ENCODE measurements around the gene CCDC152. TPM values are rescaled to one million over a fixed set of nuclear protein-coding genes. Genes with fewer than 3 reads are reported as not detected.

The CCDC152 gene
- total and polyA plus RNA-seq, 4 donors, result 0.65 to 1.8 (median 1.1) TPM

DNA sequence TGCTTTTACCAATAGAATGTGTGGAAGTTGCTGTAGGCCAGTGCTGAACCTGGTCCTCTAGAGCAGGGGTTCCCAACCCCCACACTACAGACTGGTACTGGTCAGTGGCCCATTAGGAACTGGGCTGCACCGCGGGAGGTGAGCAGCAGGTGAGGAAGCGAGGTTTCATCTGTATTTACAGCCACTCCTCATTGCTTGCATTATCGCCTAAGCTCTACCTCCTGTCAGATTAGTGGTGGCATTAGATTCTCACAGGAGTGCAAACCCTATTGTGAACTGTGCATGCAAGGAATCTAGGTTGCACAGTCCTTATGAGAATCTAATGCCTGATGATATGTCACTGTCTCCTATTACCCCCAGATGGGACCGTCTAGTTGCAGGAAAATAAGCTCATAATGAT, 6.1 kb upstream of the CCDC152 start:
- no peaks in the 10 kb centered on the region for H3K27me3 ChIP-seq (ENCODE audit: control insufficient read depth in 3 of 3, insufficient read depth in 3 of 3, low read length in 2 of 3)
- H3K4me3 ChIP-seq, result no peak overlapping the region
- H3K4me1 ChIP-seq (ENCODE audit: control insufficient read depth in 5 of 5, insufficient read depth in 5 of 5, low read length in 5 of 5), result no peaks in the 10 kb centered on the region
- ATAC-seq (ENCODE audit: insufficient read depth, low FRiP score), result no peak
- H3K9ac ChIP-seq (ENCODE audit: insufficient read depth in 1 of 2, low read length in 2 of 2), result no peak overlapping the region
- DNase-seq, result no peak
- H3K36me3 ChIP-seq (ENCODE audit: control insufficient read depth in 4 of 4, insufficient read depth in 4 of 4, low read length in 4 of 4), result no peaks in the 10 kb centered on the region
- no peak overlapping the region for H3K27ac ChIP-seq (ENCODE audit: low read depth in 1 of 2, low read length in 1 of 2)
- H3K9me3 ChIP-seq (ENCODE audit: control insufficient read depth in 4 of 4, insufficient read depth in 3 of 4, low read length in 3 of 4), result no peaks in the 10 kb centered on the region
- no peak for TF ChIP-seq CTCF (IDR thresholded peaks at IDR 0.05; ENCODE audit: control extremely low read depth, extremely low read depth)
- 95 to 96% methylated on average over 5 of the region's 5 CpGs for WGBS, 2 donors

- Histone ChIP-seq H3K9me3 (ENCODE audit: control insufficient read depth in 4 of 4, insufficient read depth in 3 of 4, low read length in 3 of 4) (no peaks in the 10 kb centered on the region), H3K4me3 (no peak overlapping the region), H3K4me1 (ENCODE audit: control insufficient read depth in 5 of 5, insufficient read depth in 5 of 5, low read length in 5 of 5) (no peaks in the 10 kb centered on the region), H3K27ac (ENCODE audit: low read depth in 1 of 2, low read length in 1 of 2) (no peak overlapping the region), H3K27me3 (ENCODE audit: control insufficient read depth in 3 of 3, insufficient read depth in 3 of 3, low read length in 2 of 3) (no peaks in the 10 kb centered on the region), H3K9ac (ENCODE audit: insufficient read depth in 1 of 2, low read length in 2 of 2) (no peak overlapping the region), H3K36me3 (ENCODE audit: control insufficient read depth in 4 of 4, insufficient read depth in 4 of 4, low read length in 4 of 4) (no peaks in the 10 kb centered on the region)
- no peak for ATAC-seq (ENCODE audit: insufficient read depth, low FRiP score)
- WGBS, 2 donors, result 66 to 71% methylated on average over 5 of the region's 5 CpGs
- TF ChIP-seq CTCF (IDR thresholded peaks at IDR 0.05; ENCODE audit: control extremely low read depth, extremely low read depth), result no peak
- DNase-seq, result peak in 1 of 3 donors; percentile 3
Measured at GRCh38 chr5:42751044-42751443, 5.6 kb upstream of the CCDC152 start.

DNA sequence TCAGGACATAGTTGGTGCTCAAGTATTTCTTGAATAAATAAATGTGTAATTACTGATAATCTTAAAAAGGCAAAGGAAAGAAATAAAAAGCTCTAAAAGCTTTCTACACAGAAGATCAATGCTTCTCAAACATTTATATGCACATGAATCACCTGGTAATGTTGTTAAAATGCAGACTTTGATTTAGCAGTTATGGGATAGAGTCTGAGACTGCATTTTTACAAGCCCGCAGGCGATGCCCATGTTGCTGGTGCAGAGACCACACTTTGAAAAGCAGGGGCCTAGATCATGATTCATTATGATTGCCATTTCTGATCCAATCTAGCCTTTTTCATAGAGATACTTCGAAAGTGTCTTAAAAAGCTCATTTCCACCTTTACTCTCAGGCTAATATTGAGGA, 3.5 kb upstream of the CCDC152 start:
- WGBS, 2 donors, result 89 to 95% methylated on average over 3 of the region's 3 CpGs
- H3K9ac ChIP-seq (ENCODE audit: insufficient read depth in 1 of 2, low read length in 2 of 2), result no peak overlapping the region
- peaks cover 0 to 4% (median 2%) of the 10 kb centered on the region in 5 donors for H3K4me1 ChIP-seq (ENCODE audit: control insufficient read depth in 5 of 5, insufficient read depth in 5 of 5, low read length in 5 of 5)
- H3K27me3 ChIP-seq (ENCODE audit: control insufficient read depth in 3 of 3, insufficient read depth in 3 of 3, low read length in 2 of 3), result no peaks in the 10 kb centered on the region
- DNase-seq (no peak), ATAC-seq (ENCODE audit: insufficient read depth, low FRiP score) (no peak)
- H3K36me3 ChIP-seq (ENCODE audit: control insufficient read depth in 4 of 4, insufficient read depth in 4 of 4, low read length in 4 of 4), result no peaks in the 10 kb centered on the region
- no peak overlapping the region for H3K4me3 ChIP-seq
- H3K27ac ChIP-seq (ENCODE audit: low read depth in 1 of 2, low read length in 1 of 2), result no peak overlapping the region
- TF ChIP-seq CTCF (IDR thresholded peaks at IDR 0.05; ENCODE audit: control extremely low read depth, extremely low read depth), result no peak
- H3K9me3 ChIP-seq (ENCODE audit: control insufficient read depth in 4 of 4, insufficient read depth in 3 of 4, low read length in 3 of 4), result no peaks in the 10 kb centered on the region

- no peak for TF ChIP-seq CTCF (IDR thresholded peaks at IDR 0.05; ENCODE audit: control extremely low read depth, extremely low read depth)
- H3K27ac ChIP-seq (ENCODE audit: low read depth in 1 of 2, low read length in 1 of 2), result no peak overlapping the region
- H3K4me1 ChIP-seq (ENCODE audit: control insufficient read depth in 5 of 5, insufficient read depth in 5 of 5, low read length in 5 of 5), result peaks cover 0 to 4% (median 3%) of the 10 kb centered on the region in 5 donors
- no peak overlapping the region for H3K9ac ChIP-seq (ENCODE audit: insufficient read depth in 1 of 2, low read length in 2 of 2)
- 81 to 84% methylated on average over 2 of the region's 2 CpGs for WGBS, 2 donors
- H3K4me3 ChIP-seq, result no peak overlapping the region
- H3K9me3 ChIP-seq (ENCODE audit: control insufficient read depth in 4 of 4, insufficient read depth in 3 of 4, low read length in 3 of 4), result no peaks in the 10 kb centered on the region
- H3K36me3 ChIP-seq (ENCODE audit: control insufficient read depth in 4 of 4, insufficient read depth in 4 of 4, low read length in 4 of 4), result no peaks in the 10 kb centered on the region
- DNase-seq, result no peak
- H3K27me3 ChIP-seq (ENCODE audit: control insufficient read depth in 3 of 3, insufficient read depth in 3 of 3, low read length in 2 of 3), result no peaks in the 10 kb centered on the region
- ATAC-seq (ENCODE audit: insufficient read depth, low FRiP score), result no peak
Measured at GRCh38 chr5:42759456-42759855, 2.8 kb downstream of the CCDC152 start.
